ENCODE results near the gene ZNF385B.
A peak's percentile ranks its signal among the peaks of the same experiment; 100 is the strongest.

The ZNF385B gene

GRCh38 chr2:179619947-179620467 lies 241.4 kb downstream of the ZNF385B start:
- no peak for DNase-seq

DNA sequence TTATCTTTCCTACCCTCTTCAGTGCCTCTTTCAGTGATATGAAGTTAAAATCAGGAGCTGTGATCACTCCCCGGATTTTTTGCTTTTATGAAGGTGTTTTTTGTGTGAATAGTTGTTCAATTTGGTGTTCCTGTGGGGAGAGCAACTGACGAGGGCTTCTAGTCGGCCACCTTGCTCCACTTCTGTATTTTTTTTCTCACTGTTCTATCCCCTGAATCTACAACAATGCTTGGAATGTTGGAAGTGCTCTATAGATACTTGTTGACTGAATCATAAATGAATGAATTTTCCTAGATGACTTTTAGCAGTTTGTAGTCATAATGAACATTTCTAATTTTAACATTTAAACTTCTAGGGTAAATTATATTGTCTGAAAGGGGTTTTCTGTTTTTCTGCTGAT lies 247.3 kb downstream of the ZNF385B start:
- peak; percentile 74 for DNase-seq

DNA sequence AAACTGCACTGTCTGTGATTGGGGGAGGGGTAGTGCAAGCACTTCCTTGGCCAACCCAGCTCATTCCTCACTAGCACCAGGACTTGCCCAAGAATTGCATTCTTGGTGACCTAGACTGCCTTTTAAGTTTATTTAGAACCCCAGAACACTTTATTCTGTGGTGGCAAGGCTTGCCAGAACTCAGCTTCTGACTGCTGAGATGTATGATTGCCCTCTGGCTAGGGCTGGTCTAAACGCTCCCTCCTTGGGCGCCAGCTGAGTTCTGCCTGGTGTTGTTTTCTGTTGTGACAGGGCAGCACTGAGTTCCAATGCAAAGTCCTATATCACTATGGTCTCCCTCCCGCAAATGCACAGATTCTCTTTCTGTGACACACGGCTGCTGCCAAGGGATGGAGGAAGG lies 247.7 kb downstream of the ZNF385B start:
- DNase-seq = peak; percentile 84

DNA sequence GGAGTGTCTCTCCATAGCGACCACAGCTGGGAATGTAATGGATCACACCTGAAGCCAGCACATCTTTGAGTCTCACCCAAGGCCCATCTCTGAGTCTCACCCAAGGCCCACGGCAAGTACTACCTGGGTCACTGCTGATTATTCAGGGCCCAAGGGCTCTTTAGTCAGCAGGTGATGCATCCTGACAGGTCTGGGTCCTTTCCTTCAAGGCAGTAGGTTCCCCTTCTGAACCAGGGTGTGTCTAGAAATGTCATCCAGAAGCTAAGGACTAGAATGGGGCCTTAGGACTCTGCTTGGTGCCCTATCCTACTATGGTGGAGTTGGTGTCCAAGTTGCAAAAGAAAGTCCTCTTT lies 248.1 kb downstream of the ZNF385B start:
- no peak for DNase-seq

- DNase-seq = no peak
Measured at GRCh38 chr2:179612591-179613298, 248.7 kb downstream of the ZNF385B start.

DNA sequence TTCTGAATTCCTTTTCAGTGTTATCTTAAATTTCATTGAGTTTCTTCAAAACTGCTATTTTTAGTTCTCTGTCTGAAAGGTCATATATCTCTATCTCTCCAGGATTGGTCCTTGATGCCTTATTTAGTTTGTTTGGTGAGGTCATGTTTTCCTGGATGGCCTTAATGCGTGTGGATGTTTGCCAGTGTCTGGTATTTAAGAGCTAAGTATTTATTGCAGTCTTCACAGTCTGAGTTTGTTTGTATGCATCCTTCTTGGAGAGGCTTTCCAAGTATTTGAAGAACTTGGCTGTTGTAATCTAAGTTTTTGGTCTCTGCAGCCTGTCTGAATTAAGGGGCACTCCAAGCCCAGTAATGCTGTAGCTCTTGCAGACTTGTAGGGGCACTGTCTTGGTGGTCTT lies 249.3 kb downstream of the ZNF385B start:
- DNase-seq = peak; percentile 73

- no peak for DNase-seq
Measured at GRCh38 chr2:179606141-179606540, 255.3 kb downstream of the ZNF385B start.

GRCh38 chr2:179605341-179605740 lies 256.1 kb downstream of the ZNF385B start:
- DNase-seq = no peak

DNA sequence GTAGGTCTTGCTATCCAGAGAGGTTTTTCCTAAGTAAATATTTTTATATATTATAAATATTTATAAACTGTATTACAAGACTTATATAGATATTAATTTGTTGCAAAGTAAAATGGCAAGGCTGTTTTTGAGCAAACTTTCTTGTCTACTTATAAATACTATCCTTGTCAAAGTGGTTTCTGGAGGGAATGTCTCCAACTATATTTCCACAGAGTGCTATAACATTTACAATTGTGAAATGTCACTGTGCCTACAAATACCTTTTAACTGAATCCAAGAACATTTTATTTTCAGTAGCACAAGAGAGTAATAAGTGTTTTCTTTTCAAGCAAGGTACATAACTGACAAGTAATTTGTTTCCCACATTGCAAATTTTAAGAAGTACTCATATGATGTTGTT lies 256.8 kb downstream of the ZNF385B start:
- DNase-seq = no peak

DNA sequence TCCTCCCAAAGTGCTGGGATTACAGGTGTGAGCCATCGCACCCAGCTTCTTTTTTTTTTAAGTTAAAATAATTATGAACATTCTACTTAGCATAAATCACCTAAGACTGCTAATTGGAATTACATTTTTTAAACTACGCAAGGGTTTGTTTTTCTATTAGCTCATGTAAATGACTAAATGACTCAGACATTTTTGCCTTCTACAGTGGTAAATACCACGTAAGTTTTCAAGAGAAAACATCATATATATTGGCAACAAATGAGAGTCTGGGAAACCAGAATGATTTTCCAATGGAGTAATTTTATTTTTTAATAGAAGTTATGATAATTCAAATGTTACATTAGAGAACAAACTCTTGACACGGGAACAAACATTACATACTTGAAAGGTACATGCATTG lies 259.0 kb downstream of the ZNF385B start:
- DNase-seq = peak; percentile 23

GRCh38 chr2:179596018-179596417 lies 265.4 kb downstream of the ZNF385B start:
- peak; percentile 81 for DNase-seq

DNA sequence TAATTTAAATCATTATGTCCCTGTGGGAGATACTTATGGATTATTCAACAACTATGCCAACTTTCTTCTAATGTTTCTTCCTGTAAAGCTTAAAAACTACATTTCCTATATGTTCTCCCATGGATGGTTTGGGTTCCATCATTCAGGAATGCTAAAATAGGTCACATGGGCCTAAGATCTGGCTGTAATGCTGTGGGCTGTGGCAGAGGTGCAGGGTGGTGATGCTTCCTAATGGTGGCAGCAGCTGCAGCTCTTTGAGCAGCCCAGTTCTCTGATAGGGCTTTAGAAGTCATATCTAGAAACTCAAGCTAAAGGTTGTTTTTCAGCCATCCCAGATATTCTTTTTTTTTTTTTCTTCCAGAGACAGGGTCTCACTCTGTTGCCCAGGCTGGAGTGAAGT lies 266.1 kb downstream of the ZNF385B start:
- DNase-seq = peak; percentile 44

DNA sequence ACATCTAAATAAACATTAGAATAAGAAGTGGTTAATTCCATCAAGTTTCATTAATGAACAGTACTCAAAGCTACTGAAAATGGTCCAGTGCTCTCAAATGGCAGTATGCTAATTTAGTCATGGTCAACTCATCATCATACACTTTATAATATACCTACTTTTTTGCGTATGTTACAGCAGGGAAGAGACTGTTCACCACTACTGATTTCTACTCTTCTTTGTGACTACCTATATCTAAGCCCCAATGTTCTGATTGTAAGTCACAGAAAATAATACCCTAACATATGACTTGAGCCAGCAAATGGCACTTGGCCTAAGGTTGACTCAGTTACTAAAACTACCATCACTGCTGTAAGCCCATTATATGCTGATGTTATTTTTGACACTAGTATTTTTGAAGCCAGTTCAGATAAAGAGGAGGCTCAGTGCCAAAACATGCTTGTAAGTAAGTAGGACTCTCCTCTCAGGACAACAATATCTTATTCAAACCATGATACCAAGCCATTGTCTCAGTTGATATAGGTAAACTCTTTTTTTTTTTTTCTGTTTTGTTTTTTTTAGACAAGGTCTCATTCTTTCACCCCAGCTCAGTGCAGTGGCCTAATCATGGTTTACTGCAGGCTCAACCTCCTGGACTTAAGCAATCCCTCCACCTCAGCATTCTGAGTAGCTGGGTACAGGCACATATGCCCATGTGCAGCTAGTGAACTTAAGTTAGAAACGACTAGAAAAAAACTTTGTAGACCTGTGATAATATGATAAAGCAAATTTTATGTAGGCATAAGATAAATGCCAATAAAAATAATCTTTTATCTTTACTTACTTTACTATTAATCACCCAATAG lies 266.9 kb downstream of the ZNF385B start:
- no peak for DNase-seq

DNA sequence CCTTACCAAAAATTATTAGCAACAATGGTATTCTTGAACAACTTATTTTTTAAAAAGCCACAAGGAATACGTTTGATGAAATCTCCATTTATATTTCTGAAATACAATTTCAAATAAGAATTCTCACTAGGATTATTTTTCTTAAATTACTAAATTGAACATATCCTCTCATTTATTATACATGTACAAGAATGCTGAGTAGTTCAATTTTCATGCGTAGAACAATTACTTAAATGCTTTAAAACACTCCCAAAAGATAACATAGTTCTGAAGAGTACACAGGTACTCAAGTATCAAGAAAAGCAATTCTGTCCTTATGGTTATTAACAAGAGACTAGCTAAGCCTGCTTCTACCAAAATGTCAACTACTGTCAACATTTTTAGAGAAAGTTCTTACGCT lies 268.1 kb downstream of the ZNF385B start:
- DNase-seq = no peak

DNA sequence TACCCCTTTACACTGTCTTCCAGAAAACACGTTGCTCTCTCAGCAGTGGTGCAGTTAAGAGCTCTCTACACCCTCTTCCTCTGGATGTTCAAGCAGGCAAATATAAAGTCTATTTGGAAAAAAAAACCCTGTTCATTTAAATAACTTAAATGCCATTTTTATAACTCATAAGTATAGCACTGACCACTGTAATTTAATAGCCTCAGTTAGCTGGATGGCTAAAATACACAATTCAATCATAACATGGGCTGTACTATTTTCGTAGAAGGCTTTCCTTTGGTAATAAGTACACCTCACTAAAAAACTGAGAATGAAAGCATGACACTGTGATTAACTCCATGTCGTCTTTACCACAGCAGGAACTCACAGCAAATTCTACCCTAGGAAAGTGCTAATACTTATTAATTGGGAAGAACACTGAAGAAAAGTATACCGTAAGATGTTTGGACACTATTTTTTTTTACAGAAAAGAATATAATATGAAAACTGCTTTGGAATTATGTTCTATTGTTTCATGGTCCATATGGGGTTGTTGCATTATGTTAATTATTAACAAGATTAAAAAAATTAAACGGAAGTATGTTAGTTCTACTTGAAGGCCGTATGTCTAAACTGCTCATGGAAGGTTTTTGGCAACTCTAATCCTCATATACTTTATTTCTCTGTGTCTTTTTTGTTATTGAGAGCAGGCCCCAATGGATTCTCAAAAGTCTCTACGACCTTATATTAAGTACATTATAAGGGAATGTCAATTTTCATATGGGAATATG lies 269.1 kb downstream of the ZNF385B start:
- peak; percentile 72 for DNase-seq

GRCh38 chr2:179591690-179592089 lies 269.7 kb downstream of the ZNF385B start:
- no peak for DNase-seq

GRCh38 chr2:179588486-179589145 lies 272.8 kb downstream of the ZNF385B start:
- DNase-seq = no peak

DNA sequence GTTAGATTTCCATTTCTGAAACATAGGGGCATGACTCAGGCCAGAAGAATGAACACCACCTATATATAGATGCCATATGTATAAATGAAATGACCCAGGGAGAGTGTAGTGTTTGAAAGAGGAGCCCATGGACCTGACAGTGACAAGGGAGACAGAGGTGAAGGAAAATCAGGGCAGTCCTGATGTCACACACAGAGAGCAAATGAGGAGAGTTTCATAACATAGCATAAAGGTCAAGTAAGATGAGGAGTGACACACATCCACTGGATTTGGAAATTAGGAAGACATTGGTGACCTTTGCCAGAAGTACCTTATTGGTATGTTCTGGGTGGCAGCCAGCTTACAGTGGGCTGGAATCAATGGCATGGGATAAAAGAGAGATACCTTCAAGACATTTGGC lies 276.7 kb downstream of the ZNF385B start:
- DNase-seq = no peak

GRCh38 chr2:179581605-179582004 lies 279.8 kb downstream of the ZNF385B start:
- no peak for DNase-seq

- no peak for DNase-seq
Measured at GRCh38 chr2:179580378-179581146, 280.9 kb downstream of the ZNF385B start.

GRCh38 chr2:179579800-179580199 lies 281.6 kb downstream of the ZNF385B start:
- no peak for DNase-seq

Data from EL (cell line).